Stimulated activated CD8-positive, alpha-beta memory T cell treated with anti-CD3 and anti-CD28 coated beads, Interleukin-12 subunit alpha, Interleukin-12 subunit beta, amount 100 ng/mL, for 4 hours (primary cell): ENCODE data around the gene DHRS3.

Experiments
- DNase-seq: peaks from one replicate; pipeline ENCODE4 v3.0.0-alpha.2; 2020; ENCODE audit warnings: low read depth

The DHRS3 gene

DNA sequence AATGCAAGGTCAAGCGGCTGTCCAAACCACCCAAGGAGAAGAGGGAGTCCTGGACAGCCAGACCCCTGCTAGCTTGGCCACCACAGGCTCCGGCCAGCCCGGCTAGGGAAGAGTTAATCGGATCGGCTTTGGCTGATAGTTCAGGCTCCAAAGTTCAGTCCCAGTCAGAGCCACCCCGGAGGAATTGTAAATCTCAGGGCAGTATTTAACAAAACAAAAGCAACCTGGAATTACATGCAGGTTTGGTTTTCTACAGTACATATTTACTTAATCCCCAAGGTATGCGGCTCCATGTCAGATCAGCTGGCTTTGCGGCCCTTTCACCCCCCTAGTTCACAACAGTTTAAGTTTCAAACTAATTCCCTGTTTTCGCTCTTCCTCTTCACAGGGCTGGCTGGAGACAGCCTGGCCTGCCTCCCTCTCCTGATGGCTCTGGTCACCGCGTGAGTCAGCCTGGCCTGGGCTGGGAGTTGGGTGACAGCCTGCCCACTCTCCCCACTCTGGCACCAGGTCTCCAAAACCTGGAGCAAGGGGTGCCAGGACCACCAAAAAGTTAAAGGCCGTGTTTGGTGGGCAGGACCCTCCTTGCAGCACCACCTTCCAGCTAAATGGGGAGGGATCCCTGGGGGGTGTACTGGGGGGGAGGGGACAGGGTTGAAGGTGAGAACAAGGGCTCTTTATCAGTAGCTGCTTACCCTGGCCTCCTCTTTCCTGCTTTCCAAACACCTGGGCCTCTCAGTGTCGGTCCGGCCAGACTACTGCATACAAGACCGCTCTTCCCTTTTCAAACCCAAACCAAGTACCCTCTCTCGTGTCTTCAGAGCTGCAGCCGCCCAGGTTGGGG, 1.9 kb downstream of the DHRS3 start:
- no peak for DNase-seq

GRCh38 chr1:12615159-12615864, 2.7 kb downstream of the DHRS3 start:
- DNase-seq = no peak

GRCh38 chr1:12614402-12615158, 3.4 kb downstream of the DHRS3 start:
- DNase-seq = no peak

DNA sequence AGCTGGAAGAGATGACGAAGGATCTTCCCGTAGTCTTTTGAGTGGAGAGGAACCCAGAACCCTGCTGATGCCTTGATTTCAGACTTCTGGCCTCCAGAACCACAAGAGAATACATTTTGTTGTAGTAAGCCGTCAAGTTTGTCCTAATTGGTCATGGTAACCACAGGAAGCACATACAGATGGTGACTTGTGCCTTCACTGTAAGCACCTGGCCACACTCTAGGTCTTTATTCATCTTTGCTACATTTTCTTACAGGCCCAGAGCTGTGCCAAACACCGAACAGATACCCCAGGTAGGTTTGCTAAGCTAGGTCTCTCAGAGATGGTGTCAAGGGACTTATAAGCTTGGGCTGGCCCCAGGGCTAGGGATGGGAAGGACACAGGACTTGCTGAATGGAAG, 4.8 kb downstream of the DHRS3 start:
- DNase-seq = no peak

DNA sequence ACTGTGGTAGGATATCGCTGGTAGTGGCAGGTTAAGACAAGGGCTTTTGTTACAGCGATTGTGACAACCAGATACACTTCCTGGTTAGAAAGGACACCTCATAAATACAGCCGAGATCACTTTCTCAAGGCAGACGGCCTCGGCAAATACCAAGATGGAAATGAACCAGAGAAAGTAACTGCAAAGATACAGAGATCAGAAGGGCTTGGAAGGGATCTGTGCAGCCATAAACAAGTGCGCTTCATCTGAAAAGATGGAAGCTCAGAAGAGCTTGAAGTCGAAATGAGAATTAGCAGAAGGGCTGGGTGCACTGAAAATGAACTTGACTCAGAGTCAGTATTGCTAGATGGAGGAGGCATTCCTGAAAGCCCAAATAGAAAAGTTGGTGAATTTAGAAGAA, 7.1 kb downstream of the DHRS3 start:
- no peak for DNase-seq

DNA sequence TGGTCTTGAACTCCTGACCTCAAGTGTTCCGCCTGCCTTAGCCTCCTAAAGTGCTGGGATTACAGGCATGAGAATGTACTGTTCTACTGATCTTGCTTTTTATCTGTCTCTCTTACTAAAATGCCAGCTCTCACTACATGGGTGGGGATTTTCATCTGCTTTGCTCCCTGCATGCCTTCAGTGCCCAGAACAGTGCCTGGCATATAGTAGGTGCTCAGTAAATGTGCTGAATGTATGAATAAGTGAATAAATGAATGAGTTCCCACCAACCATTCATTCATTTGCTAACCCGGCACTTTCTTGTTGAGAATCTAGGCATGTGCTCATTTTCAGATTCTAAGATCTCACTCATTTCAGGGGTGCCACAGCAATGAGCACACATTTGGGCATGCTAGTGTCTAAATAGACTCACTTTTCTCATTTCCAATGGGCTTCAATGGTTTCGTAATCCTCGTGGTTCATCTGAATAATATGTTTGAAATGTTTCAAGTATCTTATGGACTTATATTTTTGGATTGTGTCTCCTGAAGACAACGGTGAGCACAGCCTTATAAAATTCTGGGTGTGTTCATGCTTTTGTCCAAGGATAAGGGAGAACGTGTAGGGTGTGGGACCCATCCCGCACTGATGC, 7.6 kb downstream of the DHRS3 start:
- no peak for DNase-seq

DNA sequence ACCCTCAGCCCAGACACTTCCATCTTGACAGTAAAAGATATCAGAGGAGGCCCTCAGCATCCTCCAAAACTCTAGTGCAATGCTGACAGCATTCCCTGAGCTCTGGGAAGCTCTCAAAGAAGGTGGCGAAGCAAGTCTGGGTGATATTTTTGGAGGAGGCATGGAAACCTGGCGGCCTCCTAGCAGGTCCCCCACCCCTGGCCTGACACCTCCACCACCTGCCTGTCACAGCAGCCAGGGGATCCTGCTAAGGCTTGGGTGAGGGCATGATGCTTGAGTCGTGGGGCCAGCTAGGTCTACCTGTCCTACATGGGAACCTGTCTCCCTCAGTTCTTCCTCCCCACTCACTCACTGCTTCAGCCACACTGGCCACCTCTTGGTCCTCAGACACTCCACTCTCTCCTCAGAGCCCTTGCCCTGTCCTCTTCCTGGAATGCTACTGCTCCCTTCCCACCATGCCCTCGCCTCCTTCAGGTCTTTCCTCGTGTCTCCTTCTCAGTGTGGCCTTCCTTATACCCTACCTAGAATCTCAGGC, 8.5 kb downstream of the DHRS3 start:
- no peak for DNase-seq

DNA sequence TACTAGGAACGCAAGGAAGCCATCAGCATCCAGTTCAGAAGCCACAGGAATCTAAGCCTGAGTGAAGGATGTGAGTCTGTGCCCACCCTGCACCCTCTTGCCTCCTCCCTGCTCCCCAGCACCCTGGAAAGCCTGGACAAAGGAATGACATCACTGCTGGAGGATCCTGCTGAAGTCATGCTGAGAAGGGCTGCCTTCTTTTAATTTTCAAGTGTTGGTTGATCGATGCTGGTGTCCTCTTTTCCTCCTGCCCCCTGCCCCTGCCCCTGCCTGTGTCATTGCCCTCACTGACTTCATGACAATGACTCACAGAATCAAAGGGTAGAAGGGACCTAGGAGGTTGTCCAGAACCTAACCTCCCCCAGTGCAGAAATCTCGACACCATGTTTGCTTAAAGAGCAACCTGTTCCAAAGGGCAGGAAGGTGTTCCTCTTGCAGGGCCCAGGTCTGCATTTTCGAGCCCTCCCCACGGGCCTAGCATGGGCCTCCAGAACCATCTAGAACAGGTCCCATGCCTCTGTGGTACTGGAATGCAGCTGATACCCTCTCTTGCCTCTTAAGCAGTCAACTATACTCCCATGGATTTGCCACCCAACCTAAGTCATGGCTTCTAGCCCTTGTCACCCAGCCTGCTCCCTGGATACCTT, 9.6 kb downstream of the DHRS3 start:
- no peak for DNase-seq

GRCh38 chr1:12607263-12607662, 10.7 kb downstream of the DHRS3 start:
- DNase-seq = no peak

- DNase-seq = no peak
Observed at GRCh38 chr1:12604986-12605385, 13.0 kb downstream of the DHRS3 start.

- DNase-seq = peak; percentile 43
Observed at GRCh38 chr1:12604114-12604874, 13.7 kb downstream of the DHRS3 start.

GRCh38 chr1:12603224-12603623, 14.8 kb downstream of the DHRS3 start:
- DNase-seq = no peak

DNA sequence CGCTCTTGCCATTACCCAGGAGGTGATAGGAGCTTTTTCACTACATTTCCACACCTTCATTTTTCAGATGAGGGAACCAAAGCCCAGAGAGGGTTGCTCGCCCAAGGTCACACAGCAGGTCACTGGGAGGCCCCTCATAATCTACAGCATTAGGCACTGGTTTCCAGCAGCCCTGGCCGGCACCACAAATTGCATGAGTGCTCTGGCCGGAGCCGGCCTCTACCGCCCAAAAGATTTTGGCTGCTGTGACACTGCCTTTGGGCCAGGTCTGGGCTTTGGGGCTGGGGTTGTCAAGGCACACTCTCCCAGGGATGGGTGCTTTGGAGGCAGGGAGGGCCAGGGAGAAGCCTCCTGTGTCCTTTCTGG, 15.4 kb downstream of the DHRS3 start:
- DNase-seq = no peak

DNA sequence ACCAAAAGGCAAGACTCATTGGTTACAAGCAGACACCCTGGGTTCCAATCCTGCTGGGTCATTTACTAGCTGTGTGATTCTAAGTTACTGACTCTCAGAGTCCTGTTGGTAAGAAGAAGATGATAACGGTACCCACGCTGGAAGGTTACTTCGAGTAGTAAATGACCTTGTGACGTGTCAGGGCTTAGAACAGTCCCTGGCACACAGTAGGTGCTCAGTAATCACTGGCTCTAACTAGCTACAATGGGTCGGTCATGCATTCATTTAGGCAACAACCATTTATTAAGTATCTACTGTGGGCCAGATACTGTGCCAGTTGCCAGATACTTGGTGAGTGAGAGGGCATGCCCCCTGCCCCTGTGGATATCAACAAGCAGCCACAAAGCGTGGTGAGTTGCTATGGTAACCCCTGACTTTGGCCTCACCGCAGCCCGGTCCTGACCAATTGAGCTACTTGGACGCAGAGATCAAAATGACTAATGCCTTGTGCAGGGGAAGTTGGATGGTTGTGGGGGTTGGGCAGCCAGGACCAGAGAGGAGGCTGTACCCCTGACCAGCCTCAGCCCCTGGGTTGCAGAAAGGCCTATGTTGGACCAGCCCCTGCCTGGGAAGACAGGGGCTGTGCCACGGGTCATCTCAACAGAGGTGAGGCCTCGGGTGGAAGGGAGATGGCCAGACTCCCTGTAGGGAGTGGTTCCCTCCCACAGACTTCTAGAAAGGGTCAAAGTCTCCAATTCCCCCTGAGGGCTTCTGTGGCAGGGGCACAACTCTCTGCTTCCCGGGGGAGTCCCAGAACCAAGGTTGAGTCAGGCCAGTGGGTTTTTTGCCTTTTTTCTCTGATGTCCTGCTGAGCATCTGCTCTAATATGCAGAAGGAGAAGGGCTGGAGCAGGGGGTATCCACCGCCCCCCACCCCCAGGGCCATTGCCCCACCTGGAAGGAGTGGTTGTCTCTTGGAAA, 16.0 kb downstream of the DHRS3 start:
- no peak for DNase-seq

GRCh38 chr1:12600880-12601633, 17.0 kb downstream of the DHRS3 start:
- DNase-seq = no peak

DNA sequence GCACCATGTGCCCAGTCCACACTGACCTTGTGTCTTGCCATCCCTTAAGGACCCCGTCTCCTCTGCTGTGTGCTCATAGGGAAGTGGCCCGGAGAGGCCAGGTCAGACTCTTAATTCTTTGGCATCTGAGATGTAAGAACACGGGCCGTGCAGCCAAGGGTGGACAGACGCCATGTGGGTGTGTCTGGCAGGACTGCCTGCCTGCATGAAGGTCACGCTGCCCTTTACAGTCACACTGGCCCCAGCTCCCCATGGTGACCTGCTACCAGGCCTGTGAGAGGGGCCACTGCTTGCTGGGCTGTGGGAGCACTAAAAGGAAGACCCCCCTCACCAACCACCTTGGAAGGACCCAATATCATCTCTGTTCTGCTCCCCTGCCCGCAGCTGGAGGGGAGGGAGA, 17.7 kb downstream of the DHRS3 start:
- DNase-seq = no peak

DNA sequence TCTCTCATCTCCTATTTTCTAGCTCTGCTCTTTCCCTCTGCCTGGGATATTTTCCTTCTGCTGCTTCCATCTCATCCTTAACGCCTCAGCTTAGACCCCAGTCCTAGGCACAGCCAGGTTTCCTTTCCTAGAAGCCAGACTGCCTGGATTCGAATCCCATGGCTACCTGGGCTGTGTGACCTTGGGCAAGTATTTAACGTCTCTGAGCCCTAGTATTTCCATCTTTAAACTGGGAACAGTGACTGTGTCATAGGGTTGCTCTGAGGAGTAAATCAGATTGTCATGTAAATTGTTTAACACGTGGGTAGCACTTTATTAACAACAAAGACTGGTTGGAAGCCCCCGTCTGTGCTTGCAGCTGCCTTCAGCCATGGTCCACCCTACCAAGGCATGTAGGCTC, 18.4 kb downstream of the DHRS3 start:
- no peak for DNase-seq

DNA sequence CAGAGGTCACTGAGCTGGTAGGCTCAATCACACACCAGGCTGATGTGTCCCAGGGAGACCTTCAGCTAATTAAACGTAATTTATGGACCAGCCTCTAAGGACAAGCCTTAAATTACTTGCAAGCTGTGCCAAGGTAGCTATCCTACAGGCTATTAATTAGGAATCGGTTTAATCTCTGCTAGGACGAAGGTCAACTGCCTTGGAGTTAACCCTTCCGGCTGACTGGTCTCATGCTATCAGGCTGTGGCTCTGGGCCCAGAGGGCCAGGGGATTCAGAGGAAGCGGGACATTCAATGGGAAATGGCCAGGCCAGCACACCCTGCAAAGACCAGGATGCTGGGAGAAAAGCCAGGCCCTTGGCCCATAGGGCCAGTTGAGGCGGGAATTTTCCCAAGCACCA, 19.0 kb downstream of the DHRS3 start:
- no peak for DNase-seq

DNA sequence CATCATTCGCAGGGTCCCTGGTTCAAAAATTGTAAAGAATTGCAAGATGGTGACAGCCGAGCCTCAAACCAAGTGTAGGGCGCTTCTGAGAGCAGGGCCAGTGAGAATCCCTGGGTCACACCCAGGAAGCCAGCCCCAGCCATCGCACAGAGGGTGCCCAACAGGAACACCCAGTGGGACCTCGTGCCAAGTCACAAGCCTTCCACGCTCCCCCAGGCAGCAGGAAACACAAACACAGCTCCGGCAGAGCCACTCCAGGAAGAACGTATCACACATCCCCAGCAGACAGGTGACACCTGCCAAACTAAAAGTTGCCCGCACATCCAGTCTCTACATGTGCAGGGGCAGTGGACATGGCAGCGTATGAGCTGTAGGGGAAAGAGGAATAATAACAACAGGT, 20.2 kb downstream of the DHRS3 start:
- DNase-seq = no peak
